A673 (cell line): ENCODE measurements around the gene DAP3. TPM values are rescaled to one million over a fixed set of nuclear protein-coding genes. Genes with fewer than 3 reads are reported as not detected.

ENCODE experiments used
- BruUV-seq: library from RNA; stranded (reverse); fragments of 400-500 nt; replicated peaks from 2 replicates; lab custom pipeline; 2021; lab: Mats Ljungman, UMichigan
- CTCF ChIA-PET: fragments of 300-600 bp; sonication (Branson Sonifier 250); formaldehyde crosslinking; loops from one replicate; lab custom pipeline; 2022; ENCODE audit warnings: antibody characterized with exemption; lab: Charles Lee
- POLR2A ChIA-PET: fragments of 300-600 bp; sonication (Branson Sonifier 250); formaldehyde crosslinking; loops from one replicate; lab custom pipeline; 2022; ENCODE audit warnings: antibody characterized with exemption; ENCODE audit not compliant: low non-redundant PET; lab: Charles Lee
- DNase-seq: peaks from one replicate; pipeline ENCODE4 v3.0.0-alpha.2; 2015; ENCODE audit warnings: low spot score
- H3K27ac ChIP-seq: fragments of 200-600 bp; sonication (generic); 2 replicates; pipeline ENCODE4 v1.5.1; 2016; ENCODE audit warnings: mixed run types, low read depth, mild to moderate bottlenecking, mixed read lengths, antibody characterized with exemption, low read length; ENCODE audit not compliant: poor library complexity, severe bottlenecking
- H3K27me3 ChIP-seq: fragments of 200-600 bp; sonication (generic); replicated peaks from 2 replicates; pipeline ENCODE4 v1.6.1; 2017; ENCODE audit warnings: mixed run types, low read depth, mild to moderate bottlenecking, mixed read lengths, antibody characterized with exemption, low read length; ENCODE audit not compliant: insufficient read depth, poor library complexity
- H3K36me3 ChIP-seq: fragments of 200-600 bp; sonication (generic); 2 replicates; pipeline ENCODE4 v1.6.1; 2016; ENCODE audit warnings: mixed run types, mild to moderate bottlenecking, mixed read lengths, antibody characterized with exemption, low read length; ENCODE audit not compliant: insufficient read depth, poor library complexity, severe bottlenecking
- H3K4me1 ChIP-seq: fragments of 200-600 bp; sonication (generic); 2 replicates; pipeline ENCODE4 v1.6.1; 2017; ENCODE audit warnings: mixed run types, mild to moderate bottlenecking, mixed read lengths, antibody characterized with exemption, low read length; ENCODE audit not compliant: insufficient read depth, poor library complexity, severe bottlenecking
- H3K4me3 ChIP-seq: fragments of 200-600 bp; sonication (generic); 2 replicates; pipeline ENCODE4 v1.5.1; 2016; ENCODE audit warnings: low read depth, mixed run types, mild to moderate bottlenecking, mixed read lengths, low read length; ENCODE audit not compliant: poor library complexity, severe bottlenecking
- H3K9me3 ChIP-seq: fragments of 200-600 bp; sonication (generic); 2 replicates; pipeline ENCODE4 v1.6.1; 2016; ENCODE audit warnings: mixed run types, low read depth, mild to moderate bottlenecking, mixed read lengths, antibody characterized with exemption, low read length; ENCODE audit not compliant: poor library complexity, severe bottlenecking
- CTCF ChIP-seq: fragments of 300-800, 200-600 bp; sonication (generic); conservative IDR thresholded peaks from 2 replicates; pipeline ENCODE4 v1.5.1; 2017; ENCODE audit warnings: low read depth, mild to moderate bottlenecking, antibody characterized with exemption, low read length, moderate library complexity, mixed read lengths
- EZH2 ChIP-seq: fragments of 200-600 bp; sonication (generic); IDR thresholded peaks from 2 replicates; pipeline ENCODE4 v1.6.1; 2017; ENCODE audit warnings: borderline replicate concordance, low read depth, mild to moderate bottlenecking, mixed read lengths, antibody characterized with exemption, low read length; ENCODE audit not compliant: poor library complexity, severe bottlenecking
- intact Hi-C: fragments of 100-400 bp; cut with micrococcal nuclease; formaldehyde crosslinking; loops from one replicate; pipeline ENCODE4 v1.10.0; 2022; ENCODE audit not compliant: unreplicated experiment
- total RNA-seq: library from RNA; stranded (reverse); gene quantifications from 2 replicates; pipeline ENCODE4 v1.2.3, GENCODE V29; 2021

Gene DAP3
- total RNA-seq, 1 experiment from 2014 or later = 205 TPM

- intact Hi-C loops = loop anchor here (10.0 kb wide), 1 partner anchor 54 kb away; no protein-coding TSS in a partner anchor
- peak; percentile 89 for DNase-seq
- POLR2A ChIA-PET = no interaction called here
- Histone ChIP-seq H3K4me3 (no peak overlapping the region), H3K4me1 (peaks cover 28% of the 10 kb centered on the region), H3K9me3 (peaks cover 10% of the 10 kb centered on the region), H3K36me3 (no peaks in the 10 kb centered on the region), H3K27me3 (no peaks in the 10 kb centered on the region), H3K27ac (peak overlapping the region; percentile 52)
- CTCF ChIA-PET = interaction anchor here (0.5 to 1.0 kb wide), 4 partner anchors 393 to 560 kb away, joined by 3 to 7 read pairs (median 6); partner anchors contain the start of gene ENTREP3
- BruUV-seq = TSS peak; percentile 62
- TF ChIP-seq CTCF (peak; percentile 66), EZH2 (no peak)
These were observed 40.4 kb upstream of the DAP3 start for GRCh38 chr1:155648207-155649147.

DNA sequence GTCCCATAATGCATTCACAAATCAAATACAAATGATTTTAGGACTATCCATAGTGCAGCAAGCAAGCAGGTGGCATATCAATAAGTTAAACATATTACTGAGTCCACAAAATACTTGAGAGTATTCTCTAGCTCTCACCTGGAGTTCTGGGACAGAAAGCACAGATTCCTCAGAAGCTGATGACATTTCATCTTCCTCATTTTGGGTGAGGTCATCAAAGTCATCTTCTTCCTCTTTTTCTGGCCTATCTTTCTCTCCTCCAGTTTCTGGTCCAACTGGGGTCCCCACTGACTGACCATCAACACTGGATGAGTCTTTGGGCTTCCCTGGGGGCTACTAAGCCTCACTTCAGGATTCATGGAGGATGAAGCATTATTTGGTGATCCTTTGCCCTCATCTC lies 39.2 kb upstream of the DAP3 start:
- TF ChIP-seq EZH2 (no peak), CTCF (no peak)
- POLR2A ChIA-PET = no interaction called here
- H3K27me3 ChIP-seq = no peaks in the 10 kb centered on the region

DNA sequence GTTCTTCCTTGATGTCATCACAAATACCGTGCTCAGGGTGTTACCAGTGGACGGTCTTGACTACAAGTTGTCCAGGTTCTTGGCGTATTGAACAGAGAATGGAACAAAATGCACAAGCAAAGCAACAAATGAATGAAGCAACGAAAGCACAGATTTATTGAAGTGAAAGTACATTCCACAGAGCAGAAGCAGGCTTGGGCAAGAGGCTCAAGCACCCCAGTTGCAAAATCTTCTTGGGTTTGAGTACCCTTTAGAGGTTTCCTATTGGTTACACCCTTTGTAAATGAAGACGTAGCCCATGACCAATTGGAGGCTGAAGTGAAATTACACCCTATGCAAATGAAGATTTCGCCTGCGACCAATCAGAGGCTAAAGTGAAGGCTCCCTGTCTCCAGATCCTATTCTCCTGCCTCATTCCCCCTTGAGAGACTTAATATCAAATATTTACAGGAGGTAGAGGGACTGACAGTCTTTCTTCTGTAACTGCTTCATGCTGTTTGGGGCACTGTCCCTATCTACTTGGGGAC lies 38.6 kb upstream of the DAP3 start:
- Histone ChIP-seq H3K4me1 (peaks cover 28% of the 10 kb centered on the region), H3K36me3 (no peaks in the 10 kb centered on the region), H3K27ac (peak overlapping the region; percentile 15), H3K4me3 (no peak overlapping the region), H3K27me3 (no peaks in the 10 kb centered on the region), H3K9me3 (no peaks in the 10 kb centered on the region)
- intact Hi-C loops = no loop called here
- TF ChIP-seq CTCF = no peak
- TF ChIP-seq EZH2 = no peak
- ChIA-PET POLR2A (no interaction called here), CTCF (no interaction called here)
- peak; percentile 47 for DNase-seq
- no TSS peak for BruUV-seq

More for the DNA sequence above, 39.2 kb upstream of the DAP3 start:
- CTCF ChIA-PET = no interaction called here
- H3K4me1 ChIP-seq = peaks cover 28% of the 10 kb centered on the region
- no peak overlapping the region for H3K4me3 ChIP-seq
- BruUV-seq = no TSS peak
- intact Hi-C loops = loop anchor here (10.0 kb wide), 1 partner anchor 55 kb away; no protein-coding TSS in a partner anchor
- no peak for DNase-seq
- no peaks in the 10 kb centered on the region for H3K9me3 ChIP-seq
- H3K36me3 ChIP-seq = no peaks in the 10 kb centered on the region
- H3K27ac ChIP-seq = no peak overlapping the region
